ENCODE data around the gene INTS2.
"Not testable (repeated sequence)": the region's sequence is repeated elsewhere in the genome, so short reads cannot be mapped to it uniquely, and the experiment has no call there.

The INTS2 gene

DNA sequence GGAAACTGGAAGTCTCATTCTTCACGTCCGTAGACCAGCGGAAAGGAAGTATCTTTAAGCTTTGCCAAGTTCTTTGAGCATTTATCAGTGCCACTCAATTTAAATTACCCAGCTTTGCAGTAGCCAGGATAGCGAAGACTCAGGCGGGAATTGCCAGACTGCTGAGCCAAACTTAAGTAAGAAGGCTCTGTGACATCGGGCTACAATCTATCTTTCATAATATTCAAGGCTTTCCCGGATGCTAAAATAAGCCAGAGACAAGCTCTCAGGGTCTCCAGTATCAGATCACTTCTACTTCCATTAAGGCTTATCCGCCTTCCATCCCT, 64.0 kb downstream of the INTS2 start:
- TF ChIP-seq, protein P1, sequence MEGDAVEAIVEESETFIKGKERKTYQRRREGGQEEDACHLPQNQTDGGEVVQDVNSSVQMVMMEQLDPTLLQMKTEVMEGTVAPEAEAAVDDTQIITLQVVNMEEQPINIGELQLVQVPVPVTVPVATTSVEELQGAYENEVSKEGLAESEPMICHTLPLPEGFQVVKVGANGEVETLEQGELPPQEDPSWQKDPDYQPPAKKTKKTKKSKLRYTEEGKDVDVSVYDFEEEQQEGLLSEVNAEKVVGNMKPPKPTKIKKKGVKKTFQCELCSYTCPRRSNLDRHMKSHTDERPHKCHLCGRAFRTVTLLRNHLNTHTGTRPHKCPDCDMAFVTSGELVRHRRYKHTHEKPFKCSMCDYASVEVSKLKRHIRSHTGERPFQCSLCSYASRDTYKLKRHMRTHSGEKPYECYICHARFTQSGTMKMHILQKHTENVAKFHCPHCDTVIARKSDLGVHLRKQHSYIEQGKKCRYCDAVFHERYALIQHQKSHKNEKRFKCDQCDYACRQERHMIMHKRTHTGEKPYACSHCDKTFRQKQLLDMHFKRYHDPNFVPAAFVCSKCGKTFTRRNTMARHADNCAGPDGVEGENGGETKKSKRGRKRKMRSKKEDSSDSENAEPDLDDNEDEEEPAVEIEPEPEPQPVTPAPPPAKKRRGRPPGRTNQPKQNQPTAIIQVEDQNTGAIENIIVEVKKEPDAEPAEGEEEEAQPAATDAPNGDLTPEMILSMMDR (IDR thresholded peaks at IDR 0.05; ENCODE audit: low read depth, low read length) = no peak
- peak overlapping the region; percentile 85 for H3K4me3 ChIP-seq (ENCODE audit: low read depth, low read length)

DNA sequence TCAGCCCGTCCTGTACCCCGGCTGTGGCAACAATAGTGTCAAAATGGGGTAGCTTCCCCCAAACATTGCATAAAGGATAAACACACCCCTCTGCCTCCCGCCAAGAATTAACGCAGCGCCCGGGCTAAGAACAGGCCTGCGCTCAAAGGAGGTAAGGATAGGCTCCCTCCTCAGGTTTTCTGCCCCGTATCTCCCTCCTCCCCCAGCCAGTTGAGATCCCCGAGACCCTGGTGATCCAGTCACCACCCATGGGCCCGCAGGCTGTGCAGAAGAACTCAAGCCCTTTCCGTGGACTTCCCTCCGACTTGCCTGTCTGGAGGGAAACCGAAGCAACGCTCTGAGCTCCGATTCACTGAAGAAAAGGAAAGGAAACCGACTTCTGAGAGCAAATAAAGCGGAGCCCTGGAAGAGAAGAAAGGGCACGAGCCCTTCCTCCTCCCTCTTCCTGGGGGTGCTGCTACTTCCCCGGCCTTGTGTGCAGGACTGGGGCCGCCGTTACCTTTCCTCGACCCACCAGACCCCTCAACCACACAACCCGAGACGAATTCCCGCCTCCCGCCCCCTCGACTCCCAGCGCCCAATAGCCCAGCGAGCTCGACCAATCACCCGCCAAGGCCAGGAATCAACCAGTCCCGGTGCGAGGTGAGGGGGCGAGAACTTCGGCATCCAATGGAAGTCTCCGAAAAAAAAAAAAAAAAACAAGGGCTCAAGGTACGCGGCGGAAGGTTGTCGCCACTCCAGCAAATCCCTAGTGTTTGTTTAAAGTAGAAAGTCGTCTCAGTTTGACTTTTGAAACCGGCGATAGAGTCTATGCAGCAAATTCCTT, 64.6 kb downstream of the INTS2 start, which contains the start of gene BRIP1:
BRIP1 (minus strand) TSS at position 554 of the 826 bp plus-strand sequence. CDS start 1,989 bp downstream, outside the sequence.
- peak within 1 kb of the TSS; percentile 85 for H3K4me3 ChIP-seq (ENCODE audit: low read depth, low read length)
- TF ChIP-seq, protein P1 (IDR thresholded peaks at IDR 0.05; ENCODE audit: low read depth, low read length) = no peak

DNA sequence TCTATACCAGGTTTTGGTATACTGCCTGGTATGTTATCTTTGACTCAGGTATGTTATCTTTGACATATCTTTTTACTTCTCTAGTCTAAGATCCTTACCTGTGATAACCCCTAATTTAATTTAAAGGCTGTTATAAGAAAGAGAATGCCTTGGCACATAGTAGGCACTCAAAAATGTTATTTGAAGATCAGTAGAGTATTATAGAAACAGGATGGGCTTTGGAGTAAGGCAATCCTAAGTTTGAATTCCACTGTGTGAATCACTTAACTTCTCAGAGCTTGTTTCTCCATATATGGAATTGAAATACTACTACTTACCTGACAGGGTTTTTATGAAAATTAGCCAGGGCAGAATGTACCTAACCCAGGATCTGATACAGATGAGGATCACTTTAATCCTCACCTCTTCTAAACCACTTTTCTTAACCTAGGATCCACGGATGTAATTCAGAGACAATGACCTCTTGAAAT, 65.6 kb downstream of the INTS2 start:
- TF ChIP-seq, protein P1 (IDR thresholded peaks at IDR 0.05; ENCODE audit: low read depth, low read length) = no peak
- H3K4me3 ChIP-seq (ENCODE audit: low read depth, low read length) = peak overlapping the region; percentile 85

DNA sequence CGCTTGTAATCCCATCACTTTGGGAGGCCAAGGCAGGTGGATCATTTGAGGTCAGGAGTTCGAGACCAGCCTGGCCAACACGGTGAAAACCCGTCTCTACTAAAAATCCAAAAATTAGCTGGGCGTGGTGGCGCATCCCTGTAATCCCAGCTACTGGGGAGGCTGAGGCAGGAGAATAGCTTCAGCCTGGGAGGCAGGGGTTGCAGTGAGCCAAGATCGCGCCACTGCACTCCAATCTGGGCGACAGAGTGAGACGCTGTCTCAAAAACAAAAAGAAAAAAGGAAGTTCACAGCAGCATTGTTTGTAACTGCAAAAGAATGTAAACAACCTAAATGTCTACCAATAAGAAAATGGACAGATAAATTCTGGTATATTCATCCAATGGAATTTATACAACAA, 67.4 kb downstream of the INTS2 start:
- H3K4me3 ChIP-seq (ENCODE audit: low read depth, low read length) = not testable (repeated sequence)

DNA sequence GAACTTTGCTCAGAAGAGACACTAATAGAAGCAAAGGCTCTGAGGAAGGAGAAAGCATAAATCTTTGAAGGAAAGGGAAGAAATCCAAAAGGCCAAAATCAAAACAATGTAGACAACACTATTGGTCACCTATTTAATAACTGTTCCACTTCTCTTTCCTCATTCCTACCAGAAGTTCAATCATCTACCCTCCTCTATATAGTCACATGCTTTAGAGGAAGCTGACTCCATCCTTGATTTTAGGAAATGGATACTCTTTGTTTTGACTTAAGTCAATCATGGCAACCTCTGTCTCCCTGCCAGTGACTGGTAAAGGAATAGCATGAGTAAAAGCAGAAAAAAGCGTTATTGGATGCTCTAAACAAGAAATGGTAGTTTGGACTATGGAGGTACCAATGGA, 71.7 kb downstream of the INTS2 start:
- no peak overlapping the region for H3K4me3 ChIP-seq (ENCODE audit: low read depth, low read length)
- TF ChIP-seq, protein P1 (IDR thresholded peaks at IDR 0.05; ENCODE audit: low read depth, low read length) = no peak

DNA sequence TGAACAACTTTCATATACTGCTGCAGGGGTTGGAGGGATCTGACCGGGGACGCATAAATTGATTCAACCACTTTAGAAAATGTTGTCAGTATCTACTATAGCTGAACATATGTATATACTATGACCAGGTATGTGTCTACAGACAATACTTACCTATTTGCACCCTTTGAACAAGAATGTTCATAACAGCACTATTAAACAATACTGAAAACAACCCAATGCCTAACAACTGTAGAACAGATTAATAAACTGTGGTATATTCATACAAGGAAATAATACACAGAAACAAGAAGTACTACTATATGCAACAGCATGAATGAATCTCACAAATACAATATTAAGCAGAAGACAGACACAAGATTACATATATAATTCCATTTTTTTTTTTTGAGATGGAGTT, 74.9 kb downstream of the INTS2 start:
- H3K4me3 ChIP-seq (ENCODE audit: low read depth, low read length) = no peak overlapping the region
- TF ChIP-seq, protein P1 (IDR thresholded peaks at IDR 0.05; ENCODE audit: low read depth, low read length) = no peak

DNA sequence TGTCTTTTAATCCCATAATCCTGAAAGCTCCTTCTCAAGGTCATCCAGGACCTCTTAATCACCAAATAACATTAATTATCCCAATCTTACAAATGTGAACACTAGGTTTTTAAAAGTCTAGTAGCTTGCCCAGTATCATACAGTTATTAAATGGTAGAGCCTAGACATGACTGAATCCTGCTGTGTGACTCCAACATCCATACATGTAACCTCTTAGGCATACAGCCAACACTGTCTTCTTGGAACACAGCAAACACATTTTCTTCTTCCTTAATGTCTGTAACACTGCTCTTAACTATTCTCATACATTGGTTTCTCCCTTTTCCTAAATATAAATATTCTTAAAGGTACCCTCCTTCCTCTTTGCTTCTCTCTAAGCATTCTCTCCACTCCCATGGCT, 78.1 kb downstream of the INTS2 start:
- TF ChIP-seq, protein P1 (IDR thresholded peaks at IDR 0.05; ENCODE audit: low read depth, low read length) = no peak
- no peak overlapping the region for H3K4me3 ChIP-seq (ENCODE audit: low read depth, low read length)
